T-cell (primary cell): Measurements from ENCODE around the gene DCAF11. TPM values are rescaled to one million over a fixed set of nuclear protein-coding genes. Genes with fewer than 3 reads are reported as not detected.

Experiments used
- ATAC-seq, 4 experiments: fragments of 200-7000 bp in 3 of 4; fragments of 150-1000 bp in 1 of 4; cut with Tn5 transposase; replicated peaks in 1 of 4; 1 replicate in 3 of 4; 2 replicates in 1 of 4; pipeline ENCODE4 v1.10.0; 2021; ENCODE audit warnings: moderate library complexity in 3 of 4, mild to moderate bottlenecking in 2 of 4, moderate number of reproducible peaks in 1 of 4
- CTCF ChIA-PET, 2 donors: fragments of 300-600 bp; sonication (Branson Sonifier 250); formaldehyde crosslinking; loops; one replicate each; lab custom pipeline; 2022; ENCODE audit warnings: antibody characterized with exemption in 2 of 2; lab: Charles Lee
- POLR2A ChIA-PET, 2 donors: fragments of 300-600 bp; sonication (Branson Sonifier 250); formaldehyde crosslinking; loops; one replicate each; lab custom pipeline; 2022; ENCODE audit warnings: antibody characterized with exemption in 2 of 2; lab: Charles Lee
- DNase-seq, 35 experiments: peaks; one replicate each; pipeline versions ENCODE4 v3.0.0 to v3.0.0-alpha.2; 2013 to 2023
- H3K27ac ChIP-seq: one replicate; pipeline ENCODE4 v1.5.1; 2013; ENCODE audit warnings: low read length
- H3K27me3 ChIP-seq, 2 experiments: replicated peaks in 1 of 2; 1 replicate in 1 of 2; 2 replicates in 1 of 2; pipeline versions ENCODE4 v1.6.1 to v1.7.0; 2013; ENCODE audit warnings: low read length in 1 of 2, mixed read lengths in 1 of 2; ENCODE audit not compliant: control insufficient read depth in 2 of 2, insufficient read depth in 2 of 2; ENCODE audit errors: extremely low read depth in 1 of 2
- H3K36me3 ChIP-seq, 2 donors: 1 replicate in 1 of 2; 2 replicates in 1 of 2; pipeline versions ENCODE4 v1.6.1 to v1.7.0; 2013; ENCODE audit warnings: low read length in 1 of 2; ENCODE audit not compliant: control insufficient read depth in 2 of 2, insufficient read depth in 1 of 2; ENCODE audit errors: extremely low read depth in 1 of 2
- H3K4me1 ChIP-seq, 2 experiments: 1 replicate in 1 of 2; 2 replicates in 1 of 2; pipeline versions ENCODE4 v1.6.1 to v1.7.0; 2013; ENCODE audit warnings: low read length in 2 of 2, mixed read lengths in 1 of 2; ENCODE audit not compliant: insufficient read depth in 2 of 2, control insufficient read depth in 1 of 2; ENCODE audit errors: extremely low read depth in 1 of 2
- H3K4me3 ChIP-seq, 2 donors: 1 replicate in 1 of 2; 2 replicates in 1 of 2; pipeline versions ENCODE4 v1.5.1 to v1.7.0; 2013; ENCODE audit warnings: mild to moderate bottlenecking in 2 of 2, low read length in 1 of 2, moderate library complexity in 1 of 2; ENCODE audit not compliant: control insufficient read depth in 1 of 2; ENCODE audit errors: extremely low read depth in 1 of 2
- H3K9me3 ChIP-seq: 2 replicates; pipeline ENCODE4 v1.7.0; 2013
- H3K27ac Mint-ChIP-seq, 2 donors: one replicate each; pipeline ENCODE4 v1.8.0; 2020 to 2021; ENCODE audit warnings: mild to moderate bottlenecking in 2 of 2, mixed read lengths in 2 of 2
- H3K27me3 Mint-ChIP-seq, 2 donors: one replicate each; pipeline ENCODE4 v1.8.0; 2021 to 2022; ENCODE audit warnings: mixed read lengths in 2 of 2
- H3K36me3 Mint-ChIP-seq: one replicate; pipeline ENCODE4 v1.8.0; 2021; ENCODE audit warnings: mixed read lengths
- H3K4me1 Mint-ChIP-seq, 3 donors: one replicate each; pipeline ENCODE4 v1.8.0; 2020 to 2022; ENCODE audit warnings: mixed read lengths in 3 of 3, mild to moderate bottlenecking in 1 of 3
- H3K4me3 Mint-ChIP-seq, 3 donors: one replicate each; pipeline ENCODE4 v1.8.0; 2020 to 2022; ENCODE audit warnings: mild to moderate bottlenecking in 3 of 3, mixed read lengths in 3 of 3, moderate library complexity in 3 of 3
- H3K9me3 Mint-ChIP-seq, 3 donors: one replicate each; pipeline ENCODE4 v1.8.0; 2020 to 2022; ENCODE audit warnings: mixed read lengths in 3 of 3
- WGBS: methylation state at CpG from one replicate; pipeline ENCODE4 v1.1.5; 2013; ENCODE audit warnings: missing lambda C conversion rate; ENCODE audit not compliant: insufficient coverage; 5-methylcytosine and 5-hydroxymethylcytosine counted together
- total RNA-seq, 35 experiments: library from RNA in 6 of 35; stranded (reverse) in 6 of 35; fragments of 120-200 nt in 1 of 35; gene quantifications; one replicate each; pipeline versions ENCODE4 v1.2.1 to v1.2.4 and lab custom pipeline; 2013 to 2026

Gene DCAF11
- total RNA-seq, 5 donors from 2014 or later (not counting 1 experiment from before 2014, with no cell fraction given) = 78.5 to 94.1 (median 89.6) TPM

- POLR2A ChIA-PET = interaction anchor here (0.5 to 1.0 kb wide), 8 partner anchors 20 to 1046 kb away, joined by 3 to 15 read pairs (median 4); partner anchors contain the start of genes ACIN1 (in 1 of the 2), C14orf119 (in 1 of the 2), DCAF11 (in 1 of the 2) and IRF9 (in 1 of the 2)
- Histone ChIP-seq H3K9me3 (no peaks in the 10 kb centered on the region), H3K27ac (peak within 1 kb of the TSS; percentile 63), H3K4me1 (peaks cover 22 to 72% of the 10 kb centered on the region in 2 experiments), H3K27me3 (no peaks in the 10 kb centered on the region), H3K4me3 (peak within 1 kb of the TSS; percentile 69 to 90), H3K36me3 (peaks cover 19 to 51% of the 10 kb centered on the region in 2 donors)
- CTCF ChIA-PET = interaction anchor here (0.6 to 2.2 kb wide), 5 partner anchors 20 to 167 kb away, joined by 3 to 13 read pairs (median 7); partner anchors contain the start of genes CIDEB (in 1 of the 2), DCAF11 (in 1 of the 2), IRF9 (in 1 of the 2) and NRL (in 1 of the 2)
- WGBS = under 1% methylated on average over 61 of the region's 65 CpGs
- Mint-ChIP-seq H3K4me1 (peaks cover 80 to 84% (median 82%) of the 10 kb centered on the region in 3 donors), H3K27me3 (no peaks in the 10 kb centered on the region), H3K27ac (peak within 1 kb of the TSS; percentile 90 to 92), H3K36me3 (peaks cover 33% of the 10 kb centered on the region), H3K4me3 (peak within 1 kb of the TSS; percentile 85 to 97 (median 88)), H3K9me3 (no peaks in the 10 kb centered on the region)
- DNase-seq (peak; percentile 98 to 100 (median 99)), ATAC-seq (peak; percentile 90 to 93 (median 90))
Measured at GRCh38 chr14:24141097-24141880, 26.7 kb downstream of the DCAF11 start, which contains the start of gene EMC9. EMC9 (minus strand) TSS chr14:24141591; CDS start chr14:24141304, 287 bp downstream.

GRCh38 chr14:24143511-24143910, 28.9 kb downstream of the DCAF11 start:
- ChIA-PET CTCF (interaction anchor here in 1 of 2 donors (1.4 kb wide), 1 partner anchor 29 kb away, joined by 3 read pairs; the partner anchor contains the start of genes DCAF11 and NRL), POLR2A (no interaction called here)
- Mint-ChIP-seq H3K4me3 (peak overlapping the region in 2 of 3 donors; percentile 24 to 85), H3K9me3 (no peaks in the 10 kb centered on the region), H3K27me3 (no peaks in the 10 kb centered on the region), H3K4me1 (peaks cover 69 to 77% (median 73%) of the 10 kb centered on the region in 3 donors), H3K27ac (peak overlapping the region; percentile 39 to 46), H3K36me3 (peaks cover 27% of the 10 kb centered on the region)
- Histone ChIP-seq H3K27me3 (no peaks in the 10 kb centered on the region), H3K9me3 (no peaks in the 10 kb centered on the region), H3K4me3 (no peak overlapping the region), H3K27ac (no peak overlapping the region), H3K36me3 (peaks cover 15 to 36% of the 10 kb centered on the region in 2 donors), H3K4me1 (peaks cover 23 to 59% of the 10 kb centered on the region in 2 experiments)
- DNase-seq = no peak
- ATAC-seq = no peak
- WGBS = no CpG with 5 or more reads among the region's 2 CpGs

- H3K4me1 Mint-ChIP-seq = peaks cover 69 to 77% (median 73%) of the 10 kb centered on the region in 3 donors
- peaks cover 24% of the 10 kb centered on the region for H3K36me3 Mint-ChIP-seq
- H3K27ac Mint-ChIP-seq = peak overlapping the region; percentile 76 to 79
- peaks cover 7 to 36% of the 10 kb centered on the region in 2 donors for H3K36me3 ChIP-seq
- H3K4me1 ChIP-seq = peaks cover 23 to 59% of the 10 kb centered on the region in 2 experiments
- no peaks in the 10 kb centered on the region for H3K9me3 Mint-ChIP-seq
- ChIA-PET POLR2A (no interaction called here), CTCF (interaction anchor here in 1 of 2 donors (0.6 kb wide), 1 partner anchor 41 kb away, joined by 3 read pairs; no protein-coding TSS in a partner anchor)
- 100% methylated on average over 1 of the region's 1 CpG for WGBS
- H3K27ac ChIP-seq = no peak overlapping the region
- H3K27me3 ChIP-seq = no peaks in the 10 kb centered on the region
- ATAC-seq (no peak), DNase-seq (no peak)
- no peaks in the 10 kb centered on the region for H3K9me3 ChIP-seq
- no peaks in the 10 kb centered on the region for H3K27me3 Mint-ChIP-seq
- H3K4me3 Mint-ChIP-seq = peak overlapping the region in 2 of 3 donors; percentile 22 to 28
- no peak overlapping the region for H3K4me3 ChIP-seq
Measured at GRCh38 chr14:24144451-24144850, 29.9 kb downstream of the DCAF11 start.

GRCh38 chr14:24145219-24145618, 30.6 kb downstream of the DCAF11 start:
- no peak overlapping the region for H3K4me3 ChIP-seq
- H3K4me1 Mint-ChIP-seq = peaks cover 69 to 73% (median 73%) of the 10 kb centered on the region in 3 donors
- ATAC-seq (no peak), DNase-seq (no peak)
- ChIA-PET POLR2A (interaction anchor here in 1 of 2 donors (0.6 to 1.1 kb wide), 3 partner anchors 9 to 31 kb away, joined by 3 to 4 read pairs (median 4); partner anchors contain the start of genes DCAF11, IRF9, NRL and PSME1), CTCF (interaction anchor here (0.5 to 2.7 kb wide), 4 partner anchors 16 to 666 kb away, joined by 3 to 30 read pairs (median 16); partner anchors contain the start of genes DCAF11 (in 1 of the 2), IRF9 (in 1 of the 2), NRL (in 1 of the 2) and TINF2 (in 1 of the 2))
- no peaks in the 10 kb centered on the region for H3K27me3 Mint-ChIP-seq
- no peaks in the 10 kb centered on the region for H3K27me3 ChIP-seq
- no CpG with 5 or more reads among the region's 2 CpGs for WGBS
- peaks cover 5 to 43% of the 10 kb centered on the region in 2 donors for H3K36me3 ChIP-seq
- H3K27ac Mint-ChIP-seq = peak overlapping the region; percentile 95 to 99
- H3K9me3 ChIP-seq = no peaks in the 10 kb centered on the region
- peaks cover 19 to 60% of the 10 kb centered on the region in 2 experiments for H3K4me1 ChIP-seq
- H3K9me3 Mint-ChIP-seq = no peaks in the 10 kb centered on the region
- H3K27ac ChIP-seq = peak overlapping the region; percentile 82
- H3K36me3 Mint-ChIP-seq = peaks cover 27% of the 10 kb centered on the region
- peak overlapping the region; percentile 96 to 99 (median 97) for H3K4me3 Mint-ChIP-seq

GRCh38 chr14:24145690-24146452, 31.3 kb downstream of the DCAF11 start:
- no peak for DNase-seq
- H3K27ac ChIP-seq = peak overlapping the region; percentile 82
- H3K9me3 Mint-ChIP-seq = no peaks in the 10 kb centered on the region
- H3K4me3 Mint-ChIP-seq = peak overlapping the region; percentile 96 to 99 (median 97)
- H3K4me3 ChIP-seq = peak overlapping the region; percentile 69 to 77
- no peaks in the 10 kb centered on the region for H3K9me3 ChIP-seq
- H3K27ac Mint-ChIP-seq = peak overlapping the region; percentile 95 to 99
- peaks cover 19 to 60% of the 10 kb centered on the region in 2 experiments for H3K4me1 ChIP-seq
- ChIA-PET POLR2A (interaction anchor here (0.5 to 3.0 kb wide), 6 partner anchors 15 to 31 kb away, joined by 3 to 23 read pairs (median 6); partner anchors contain the start of genes DCAF11 (in 2 of the 2), IRF9 (in 2 of the 2) and NRL (in 2 of the 2)), CTCF (interaction anchor here (0.5 to 2.7 kb wide), 5 partner anchors 15 to 667 kb away, joined by 3 to 30 read pairs (median 9); partner anchors contain the start of genes DCAF11 (in 1 of the 2), IRF9 (in 1 of the 2), NRL (in 1 of the 2) and TINF2 (in 1 of the 2))
- H3K4me1 Mint-ChIP-seq = peaks cover 70 to 74% (median 71%) of the 10 kb centered on the region in 3 donors
- ATAC-seq = no peak
- WGBS = 5% methylated on average over 2 of the region's 9 CpGs
- H3K27me3 Mint-ChIP-seq = no peaks in the 10 kb centered on the region
- peaks cover 34% of the 10 kb centered on the region for H3K36me3 Mint-ChIP-seq
- no peaks in the 10 kb centered on the region for H3K27me3 ChIP-seq
- H3K36me3 ChIP-seq = peaks cover 10 to 50% of the 10 kb centered on the region in 2 donors
